Loucy (cell line): ENCODE measurements around the gene GLT1D1.

ENCODE experiments used
- H2AFZ ChIP-seq: fragments of 200-600 bp; sonication (generic); 2 replicates; pipeline ENCODE4 v1.6.0; 2016; ENCODE audit warnings: antibody characterized with exemption, mild to moderate bottlenecking, low read length, moderate library complexity
- H3F3A ChIP-seq: fragments of 200-600 bp; 2 replicates; pipeline ENCODE4 v1.6.0; 2016; ENCODE audit warnings: antibody characterized with exemption, low read depth, mild to moderate bottlenecking
- H3K27me3 ChIP-seq: fragments of 200-600 bp; sonication (generic); 2 replicates; pipeline ENCODE4 v1.6.1; 2014; ENCODE audit warnings: low read length, mild to moderate bottlenecking; ENCODE audit not compliant: insufficient read depth, poor library complexity, severe bottlenecking
- H3K36me3 ChIP-seq: fragments of 200-600 bp; sonication (generic); 2 replicates; pipeline ENCODE4 v1.6.1; 2016; ENCODE audit warnings: low read length; ENCODE audit not compliant: insufficient read depth
- H3K4me1 ChIP-seq: fragments of 200-600 bp; sonication (generic); 2 replicates; pipeline ENCODE4 v1.5.1; 2014; ENCODE audit warnings: low read length, mild to moderate bottlenecking; ENCODE audit not compliant: insufficient read depth, poor library complexity, severe bottlenecking
- H3K4me2 ChIP-seq: fragments of 200-600 bp; sonication (generic); 2 replicates; pipeline ENCODE4 v1.6.0; 2014; ENCODE audit warnings: antibody characterized with exemption, low read length, low read depth, mild to moderate bottlenecking; ENCODE audit not compliant: poor library complexity, severe bottlenecking
- H3K4me3 ChIP-seq: fragments of 200-600 bp; sonication (generic); 2 replicates; pipeline ENCODE4 v1.5.1; 2014; ENCODE audit warnings: low read length, mild to moderate bottlenecking, mixed read lengths; ENCODE audit not compliant: poor library complexity, severe bottlenecking
- H3K79me2 ChIP-seq: fragments of 200-600 bp; sonication (generic); 2 replicates; pipeline ENCODE4 v1.6.1; 2014; ENCODE audit warnings: low read length; ENCODE audit not compliant: insufficient read depth
- H3K9ac ChIP-seq: fragments of 200-600 bp; sonication (generic); 2 replicates; pipeline ENCODE4 v1.6.0; 2014; ENCODE audit warnings: mild to moderate bottlenecking, low read depth, low read length, moderate library complexity; ENCODE audit not compliant: poor library complexity, severe bottlenecking
- H3K9me2 ChIP-seq: fragments of 200-600 bp; sonication (generic); replicated peaks from 2 replicates; pipeline ENCODE4 v1.6.1; 2016; ENCODE audit warnings: low read depth, low read length, mixed read lengths
- H3K9me3 ChIP-seq: fragments of 200-600 bp; sonication (generic); 2 replicates; pipeline ENCODE4 v1.6.1; 2014; ENCODE audit warnings: mild to moderate bottlenecking, antibody characterized with exemption, low read length, low read depth; ENCODE audit not compliant: insufficient read depth
- H4K20me1 ChIP-seq: fragments of 200-600 bp; sonication (generic); 2 replicates; pipeline ENCODE4 v1.6.0; 2014; ENCODE audit warnings: antibody characterized with exemption, low read length, mild to moderate bottlenecking; ENCODE audit not compliant: insufficient read depth, poor library complexity, severe bottlenecking
- CTCF ChIP-seq: fragments of 200-600 bp; sonication (generic); conservative IDR thresholded peaks from 2 replicates; pipeline ENCODE4 v1.5.1; 2014; ENCODE audit warnings: mild to moderate bottlenecking, antibody characterized with exemption, low read length
- EZH2phosphoT487 ChIP-seq: fragments of 200-600 bp; IDR thresholded peaks from 2 replicates; pipeline ENCODE4 v1.6.1; 2018; ENCODE audit warnings: antibody characterized with exemption, mild to moderate bottlenecking, moderate library complexity, borderline replicate concordance

GLT1D1 gene

GRCh38 chr12:128856035-128856790 is 2.9 kb downstream of the GLT1D1 start:
- Histone ChIP-seq H3K4me1 (peaks cover 10% of the 10 kb centered on the region), H3K4me2 (no peak overlapping the region), H3K9ac (no peak overlapping the region), H3K79me2 (no peaks in the 10 kb centered on the region), H3K27me3 (no peaks in the 10 kb centered on the region), H2AFZ (no peak overlapping the region), H3F3A (no peaks in the 10 kb centered on the region), H3K9me3 (no peaks in the 10 kb centered on the region), H3K9me2 (no peaks in the 10 kb centered on the region), H3K36me3 (no peaks in the 10 kb centered on the region), H3K4me3 (no peak overlapping the region), H4K20me1 (no peaks in the 10 kb centered on the region)
- TF ChIP-seq CTCF (no peak), EZH2phosphoT487 (no peak)

DNA sequence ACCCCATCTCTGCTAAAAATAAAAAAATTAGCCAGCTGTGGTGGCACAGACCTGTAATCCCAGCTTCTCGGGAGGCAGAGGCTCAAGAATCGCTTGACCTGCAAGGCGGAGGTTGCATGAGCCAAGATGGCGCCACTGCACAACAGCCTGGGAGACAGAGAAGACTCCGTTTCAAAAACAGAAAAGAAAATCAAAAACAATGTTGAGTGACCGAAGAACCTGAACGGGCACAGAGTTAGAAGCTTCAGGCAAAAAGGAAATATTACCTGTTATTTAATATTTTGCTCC is 3.5 kb downstream of the GLT1D1 start:
- no peaks in the 10 kb centered on the region for H3K79me2 ChIP-seq
- H2AFZ ChIP-seq = no peak overlapping the region
- no peak overlapping the region for H3K4me2 ChIP-seq
- no peak overlapping the region for H3K9ac ChIP-seq
- no peak for TF ChIP-seq CTCF
- no peak for TF ChIP-seq EZH2phosphoT487
- peaks cover 10% of the 10 kb centered on the region for H3K4me1 ChIP-seq
- no peaks in the 10 kb centered on the region for H3K27me3 ChIP-seq
- H3K9me3 ChIP-seq = no peaks in the 10 kb centered on the region
- no peak overlapping the region for H3K4me3 ChIP-seq
- no peaks in the 10 kb centered on the region for H3K9me2 ChIP-seq
- no peaks in the 10 kb centered on the region for H4K20me1 ChIP-seq
- H3K36me3 ChIP-seq = no peaks in the 10 kb centered on the region
- no peaks in the 10 kb centered on the region for H3F3A ChIP-seq

DNA sequence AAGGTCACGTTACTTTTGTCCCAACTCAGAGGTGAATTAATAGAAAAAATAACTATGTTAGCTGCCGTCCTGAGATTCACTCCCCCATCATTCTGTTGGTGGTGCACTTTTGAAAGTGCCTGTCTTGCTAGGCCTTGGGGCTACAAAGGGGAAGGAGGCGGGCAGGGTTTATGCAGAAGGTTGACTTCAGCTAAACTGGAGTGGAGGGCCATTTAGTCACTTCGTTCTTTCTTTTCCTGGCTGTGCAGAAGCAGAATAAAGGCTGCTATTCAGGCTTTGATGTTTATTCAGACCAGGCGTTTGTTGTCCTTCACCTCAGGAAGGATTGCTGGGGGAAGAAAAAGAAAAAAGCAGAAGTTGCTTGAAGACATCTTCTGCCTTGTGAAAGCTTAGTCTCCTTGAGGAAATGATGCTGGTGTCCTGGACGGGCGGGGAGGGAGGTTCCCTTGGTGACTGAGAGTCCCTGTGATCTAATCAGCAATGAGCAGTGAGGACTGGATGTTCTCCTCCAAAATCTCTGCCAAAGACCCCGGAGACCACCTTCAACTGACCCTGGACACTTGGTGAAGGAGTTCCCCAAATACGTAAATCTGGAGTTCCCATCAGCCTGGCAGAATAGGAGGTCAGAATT is 4.0 kb downstream of the GLT1D1 start:
- TF ChIP-seq CTCF = no peak
- no peak for TF ChIP-seq EZH2phosphoT487
- Histone ChIP-seq H3K9me3 (no peaks in the 10 kb centered on the region), H3K4me2 (no peak overlapping the region), H2AFZ (no peak overlapping the region), H3K4me3 (no peak overlapping the region), H4K20me1 (no peaks in the 10 kb centered on the region), H3K9ac (no peak overlapping the region), H3K36me3 (no peaks in the 10 kb centered on the region), H3K27me3 (no peaks in the 10 kb centered on the region), H3K4me1 (peaks cover 10% of the 10 kb centered on the region), H3K9me2 (no peaks in the 10 kb centered on the region), H3K79me2 (no peaks in the 10 kb centered on the region), H3F3A (no peaks in the 10 kb centered on the region)
